WTC11 (cell line): ENCODE measurements around the gene VAMP1. TPM values are rescaled to one million over a fixed set of nuclear protein-coding genes. Genes with fewer than 3 reads are reported as not detected.

Experiments
- ATAC-seq: fragments of 200-7000 bp; cut with Tn5 transposase; 2 replicates; pipeline ENCODE4 v1.10.0; 2021; ENCODE audit warnings: mild to moderate bottlenecking, moderate library complexity
- CTCF ChIA-PET: fragments of 300-600 bp; sonication (Branson Sonifier 250); formaldehyde crosslinking; loops from one replicate; lab custom pipeline; 2021; ENCODE audit warnings: antibody characterized with exemption; lab: Charles Lee
- POLR2A ChIA-PET: fragments of 350-600 bp; sonication (Branson Sonifier 250); formaldehyde crosslinking; loops from one replicate; lab custom pipeline; 2021; ENCODE audit warnings: antibody characterized with exemption; lab: Charles Lee
- DNase-seq: peaks from one replicate; pipeline ENCODE4 v3.0.0; 2021; ENCODE audit warnings: low spot score
- H3K27ac Mint-ChIP-seq: 2 replicates; pipeline ENCODE4 v1.8.0; 2021; ENCODE audit warnings: mixed read lengths
- H3K27me3 Mint-ChIP-seq: 2 replicates; pipeline ENCODE4 v1.8.0; 2021; ENCODE audit warnings: low read depth, mild to moderate bottlenecking, moderate library complexity, mixed read lengths
- H3K36me3 Mint-ChIP-seq: 2 replicates; pipeline ENCODE4 v1.8.0; 2021; ENCODE audit warnings: mixed read lengths
- H3K4me1 Mint-ChIP-seq: 2 replicates; pipeline ENCODE4 v1.8.0; 2022; ENCODE audit warnings: mixed read lengths
- H3K4me3 Mint-ChIP-seq: 2 replicates; pipeline ENCODE4 v1.8.0; 2021; ENCODE audit warnings: mild to moderate bottlenecking, moderate library complexity, mixed read lengths
- H3K9me3 Mint-ChIP-seq: 2 replicates; pipeline ENCODE4 v1.8.0; 2021; ENCODE audit warnings: mixed read lengths
- CREM ChIP-seq: sonication (generic); formaldehyde crosslinking; IDR thresholded peaks from 2 replicates; pipeline ENCODE4 v1.8.1; 2022; ENCODE audit warnings: mild to moderate bottlenecking, missing genetic modification reagents, moderate library complexity
- SMAD3 ChIP-seq: sonication (generic); formaldehyde crosslinking; IDR thresholded peaks from 2 replicates; pipeline ENCODE4 v1.8.0; 2022; ENCODE audit warnings: missing genetic modification reagents, mild to moderate bottlenecking, borderline replicate concordance
- TEAD4 ChIP-seq: sonication (generic); formaldehyde crosslinking; IDR thresholded peaks from 2 replicates; pipeline ENCODE4 v1.8.0; 2022; ENCODE audit warnings: mild to moderate bottlenecking, missing genetic modification reagents
- ZNF263 ChIP-seq: sonication (generic); formaldehyde crosslinking; IDR thresholded peaks from 2 replicates; pipeline ENCODE4 v1.8.1; 2022; ENCODE audit warnings: low read depth, mild to moderate bottlenecking, moderate library complexity, missing genetic modification reagents
- ZNF671 ChIP-seq: fragments of 250-450 bp; sonication (Bioruptor Pico); IDR thresholded peaks from 2 replicates; pipeline ENCODE4 v1.8.0; 2021; ENCODE audit warnings: mild to moderate bottlenecking
- total RNA-seq: library from RNA; stranded (reverse); gene quantifications from 3 replicates; pipeline ENCODE4 v1.2.3, GENCODE V29; 2021
- TF ChIP-seq, protein P1 (sequence below): sonication (generic); formaldehyde crosslinking; IDR thresholded peaks from 2 replicates; pipeline ENCODE4 v1.8.0; 2023; ENCODE audit warnings: missing genetic modification reagents, mild to moderate bottlenecking, borderline replicate concordance
- TF ChIP-seq, protein P2 (sequence below): sonication (generic); formaldehyde crosslinking; IDR thresholded peaks from 2 replicates; pipeline ENCODE4 v1.8.0; 2022; ENCODE audit warnings: mild to moderate bottlenecking, missing genetic modification reagents
- TF ChIP-seq, protein P3 (sequence below): fragments of 250-450 bp; sonication (Bioruptor Pico); IDR thresholded peaks from 2 replicates; pipeline ENCODE4 v1.8.0; 2021; ENCODE audit warnings: mild to moderate bottlenecking
- TF ChIP-seq, protein P4 (sequence below): sonication (generic); formaldehyde crosslinking; IDR thresholded peaks from 2 replicates; pipeline ENCODE4 v1.8.0; 2022; ENCODE audit warnings: mild to moderate bottlenecking, missing genetic modification reagents
- TF ChIP-seq, protein P5 (sequence below): sonication (generic); formaldehyde crosslinking; conservative IDR thresholded peaks from 2 replicates; pipeline ENCODE4 v1.8.1; 2022; ENCODE audit warnings: mild to moderate bottlenecking, missing genetic modification reagents
- TF ChIP-seq, protein P6 (sequence below): sonication (generic); formaldehyde crosslinking; IDR thresholded peaks from 2 replicates; pipeline ENCODE4 v1.8.0; 2022; ENCODE audit warnings: mild to moderate bottlenecking, missing genetic modification reagents
- TF ChIP-seq, protein P7 (sequence below): sonication (generic); formaldehyde crosslinking; IDR thresholded peaks from 2 replicates; pipeline ENCODE4 v1.8.0; 2023; ENCODE audit warnings: mild to moderate bottlenecking, missing genetic modification reagents
- TF ChIP-seq, protein P8 (sequence below): sonication (generic); formaldehyde crosslinking; IDR thresholded peaks from 2 replicates; pipeline ENCODE4 v1.8.0; 2022; ENCODE audit warnings: missing genetic modification reagents
- TF ChIP-seq, protein P9 (sequence below): sonication (generic); formaldehyde crosslinking; IDR thresholded peaks from 2 replicates; pipeline ENCODE4 v1.8.1; 2023; ENCODE audit warnings: mild to moderate bottlenecking, missing genetic modification reagents, moderate library complexity
- TF ChIP-seq, protein P10 (sequence below): sonication (generic); formaldehyde crosslinking; IDR thresholded peaks from 2 replicates; pipeline ENCODE4 v1.8.1; 2023; ENCODE audit warnings: mild to moderate bottlenecking, missing genetic modification reagents
- TF ChIP-seq, protein P11 (sequence below): fragments of 250-450 bp; sonication (Bioruptor Pico); IDR thresholded peaks from 2 replicates; pipeline ENCODE4 v1.9.0; 2021; ENCODE audit warnings: mild to moderate bottlenecking

The VAMP1 gene
- total RNA-seq, 1 experiment from 2014 or later, result 14.3 TPM

DNA sequence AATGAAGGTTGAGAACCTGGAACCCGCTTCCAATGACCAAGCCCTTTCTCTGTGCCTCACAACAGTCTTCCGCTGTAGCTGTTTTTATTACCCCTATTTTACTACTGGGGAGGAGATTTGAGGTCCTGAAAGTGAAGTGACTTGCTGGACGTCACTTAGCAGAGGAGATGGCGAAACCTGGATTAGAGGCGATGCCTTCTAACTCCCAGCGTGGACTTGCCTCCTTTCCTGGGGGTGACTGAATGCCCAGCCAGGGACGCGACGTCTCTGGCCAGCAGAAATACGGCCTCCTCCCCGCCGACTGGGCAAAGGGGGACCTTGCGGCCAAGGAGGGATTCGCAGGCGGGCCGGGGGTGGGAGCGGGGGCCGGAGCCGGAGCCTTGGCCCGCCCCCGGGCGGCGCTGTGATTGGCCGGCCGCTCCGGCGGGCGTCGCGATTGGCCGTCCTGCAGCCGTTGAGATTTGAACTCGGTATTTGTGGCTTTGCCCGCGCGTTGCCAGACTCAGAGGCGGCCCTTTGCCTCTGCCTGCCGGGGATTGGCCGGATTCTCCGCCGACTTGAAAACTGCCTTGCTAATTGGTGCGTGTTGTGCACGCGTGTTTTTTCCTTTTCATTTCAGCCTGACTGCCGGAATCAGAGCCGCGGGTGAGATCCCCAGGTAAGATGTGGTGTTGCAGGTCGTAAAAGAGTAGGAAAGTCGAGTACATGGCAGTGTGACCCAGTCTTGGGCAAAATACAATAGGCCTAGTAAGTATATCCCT is 23.2 kb upstream of the VAMP1 start, which contains the start of gene NCAPD2:
Gene NCAPD2 (plus strand): TSS at position 606 of the 761 bp plus-strand sequence. CDS start 997 bp downstream, outside the sequence.
- peak; percentile 93 for DNase-seq
- H3K27ac Mint-ChIP-seq, result peak within 1 kb of the TSS; percentile 97
- ChIA-PET POLR2A (interaction anchor here (0.6 to 1.4 kb wide), 12 partner anchors 8 to 273 kb away, joined by 3 to 17 read pairs (median 3); partner anchors contain the start of genes GAPDH, TAPBPL, VAMP1 and ZNF384), CTCF (interaction anchor here (0.7 to 1.3 kb wide), 10 partner anchors 19 to 379 kb away, joined by 3 to 8 read pairs (median 6); partner anchors contain the start of gene VAMP1)
- H3K4me3 Mint-ChIP-seq, result peak within 1 kb of the TSS; percentile 93
- H3K27me3 Mint-ChIP-seq, result no peaks in the 10 kb centered on the region
- peak; percentile 91 for ATAC-seq
- peaks cover 25% of the 10 kb centered on the region for H3K4me1 Mint-ChIP-seq
- no peaks in the 10 kb centered on the region for H3K9me3 Mint-ChIP-seq
- H3K36me3 Mint-ChIP-seq, result peaks cover 45% of the 10 kb centered on the region
- TF ChIP-seq TEAD4 (no peak; the same call in 1 of the 2 replicates), SMAD3 (CRISPR knock-in tag) (no peak), CREM (CRISPR knock-in tag) (no peak), ZNF671 (no peak), ZNF263 (CRISPR knock-in tag) (no peak)
- TF ChIP-seq, protein P1, sequence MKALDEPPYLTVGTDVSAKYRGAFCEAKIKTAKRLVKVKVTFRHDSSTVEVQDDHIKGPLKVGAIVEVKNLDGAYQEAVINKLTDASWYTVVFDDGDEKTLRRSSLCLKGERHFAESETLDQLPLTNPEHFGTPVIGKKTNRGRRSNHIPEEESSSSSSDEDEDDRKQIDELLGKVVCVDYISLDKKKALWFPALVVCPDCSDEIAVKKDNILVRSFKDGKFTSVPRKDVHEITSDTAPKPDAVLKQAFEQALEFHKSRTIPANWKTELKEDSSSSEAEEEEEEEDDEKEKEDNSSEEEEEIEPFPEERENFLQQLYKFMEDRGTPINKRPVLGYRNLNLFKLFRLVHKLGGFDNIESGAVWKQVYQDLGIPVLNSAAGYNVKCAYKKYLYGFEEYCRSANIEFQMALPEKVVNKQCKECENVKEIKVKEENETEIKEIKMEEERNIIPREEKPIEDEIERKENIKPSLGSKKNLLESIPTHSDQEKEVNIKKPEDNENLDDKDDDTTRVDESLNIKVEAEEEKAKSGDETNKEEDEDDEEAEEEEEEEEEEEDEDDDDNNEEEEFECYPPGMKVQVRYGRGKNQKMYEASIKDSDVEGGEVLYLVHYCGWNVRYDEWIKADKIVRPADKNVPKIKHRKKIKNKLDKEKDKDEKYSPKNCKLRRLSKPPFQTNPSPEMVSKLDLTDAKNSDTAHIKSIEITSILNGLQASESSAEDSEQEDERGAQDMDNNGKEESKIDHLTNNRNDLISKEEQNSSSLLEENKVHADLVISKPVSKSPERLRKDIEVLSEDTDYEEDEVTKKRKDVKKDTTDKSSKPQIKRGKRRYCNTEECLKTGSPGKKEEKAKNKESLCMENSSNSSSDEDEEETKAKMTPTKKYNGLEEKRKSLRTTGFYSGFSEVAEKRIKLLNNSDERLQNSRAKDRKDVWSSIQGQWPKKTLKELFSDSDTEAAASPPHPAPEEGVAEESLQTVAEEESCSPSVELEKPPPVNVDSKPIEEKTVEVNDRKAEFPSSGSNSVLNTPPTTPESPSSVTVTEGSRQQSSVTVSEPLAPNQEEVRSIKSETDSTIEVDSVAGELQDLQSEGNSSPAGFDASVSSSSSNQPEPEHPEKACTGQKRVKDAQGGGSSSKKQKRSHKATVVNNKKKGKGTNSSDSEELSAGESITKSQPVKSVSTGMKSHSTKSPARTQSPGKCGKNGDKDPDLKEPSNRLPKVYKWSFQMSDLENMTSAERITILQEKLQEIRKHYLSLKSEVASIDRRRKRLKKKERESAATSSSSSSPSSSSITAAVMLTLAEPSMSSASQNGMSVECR (CRISPR knock-in tag), result peak; percentile 23; the same call in 1 of the 2 replicates
- TF ChIP-seq, protein P2, sequence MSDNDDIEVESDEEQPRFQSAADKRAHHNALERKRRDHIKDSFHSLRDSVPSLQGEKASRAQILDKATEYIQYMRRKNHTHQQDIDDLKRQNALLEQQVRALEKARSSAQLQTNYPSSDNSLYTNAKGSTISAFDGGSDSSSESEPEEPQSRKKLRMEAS (CRISPR knock-in tag), result peak; percentile 78; the same call in 1 of the 2 replicates
- TF ChIP-seq, protein P3, sequence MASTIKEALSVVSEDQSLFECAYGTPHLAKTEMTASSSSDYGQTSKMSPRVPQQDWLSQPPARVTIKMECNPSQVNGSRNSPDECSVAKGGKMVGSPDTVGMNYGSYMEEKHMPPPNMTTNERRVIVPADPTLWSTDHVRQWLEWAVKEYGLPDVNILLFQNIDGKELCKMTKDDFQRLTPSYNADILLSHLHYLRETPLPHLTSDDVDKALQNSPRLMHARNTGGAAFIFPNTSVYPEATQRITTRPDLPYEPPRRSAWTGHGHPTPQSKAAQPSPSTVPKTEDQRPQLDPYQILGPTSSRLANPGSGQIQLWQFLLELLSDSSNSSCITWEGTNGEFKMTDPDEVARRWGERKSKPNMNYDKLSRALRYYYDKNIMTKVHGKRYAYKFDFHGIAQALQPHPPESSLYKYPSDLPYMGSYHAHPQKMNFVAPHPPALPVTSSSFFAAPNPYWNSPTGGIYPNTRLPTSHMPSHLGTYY (CRISPR knock-in tag), result no peak
- TF ChIP-seq, protein P4, sequence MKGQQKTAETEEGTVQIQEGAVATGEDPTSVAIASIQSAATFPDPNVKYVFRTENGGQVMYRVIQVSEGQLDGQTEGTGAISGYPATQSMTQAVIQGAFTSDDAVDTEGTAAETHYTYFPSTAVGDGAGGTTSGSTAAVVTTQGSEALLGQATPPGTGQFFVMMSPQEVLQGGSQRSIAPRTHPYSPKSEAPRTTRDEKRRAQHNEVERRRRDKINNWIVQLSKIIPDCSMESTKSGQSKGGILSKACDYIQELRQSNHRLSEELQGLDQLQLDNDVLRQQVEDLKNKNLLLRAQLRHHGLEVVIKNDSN (CRISPR knock-in tag), result no peak
- TF ChIP-seq, protein P5, sequence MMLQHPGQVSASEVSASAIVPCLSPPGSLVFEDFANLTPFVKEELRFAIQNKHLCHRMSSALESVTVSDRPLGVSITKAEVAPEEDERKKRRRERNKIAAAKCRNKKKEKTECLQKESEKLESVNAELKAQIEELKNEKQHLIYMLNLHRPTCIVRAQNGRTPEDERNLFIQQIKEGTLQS (CRISPR knock-in tag), result no peak
- TF ChIP-seq, protein P6, sequence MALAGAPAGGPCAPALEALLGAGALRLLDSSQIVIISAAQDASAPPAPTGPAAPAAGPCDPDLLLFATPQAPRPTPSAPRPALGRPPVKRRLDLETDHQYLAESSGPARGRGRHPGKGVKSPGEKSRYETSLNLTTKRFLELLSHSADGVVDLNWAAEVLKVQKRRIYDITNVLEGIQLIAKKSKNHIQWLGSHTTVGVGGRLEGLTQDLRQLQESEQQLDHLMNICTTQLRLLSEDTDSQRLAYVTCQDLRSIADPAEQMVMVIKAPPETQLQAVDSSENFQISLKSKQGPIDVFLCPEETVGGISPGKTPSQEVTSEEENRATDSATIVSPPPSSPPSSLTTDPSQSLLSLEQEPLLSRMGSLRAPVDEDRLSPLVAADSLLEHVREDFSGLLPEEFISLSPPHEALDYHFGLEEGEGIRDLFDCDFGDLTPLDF (CRISPR knock-in tag), result peak; percentile 85; the same call in 1 of the 2 replicates
- TF ChIP-seq, protein P7, sequence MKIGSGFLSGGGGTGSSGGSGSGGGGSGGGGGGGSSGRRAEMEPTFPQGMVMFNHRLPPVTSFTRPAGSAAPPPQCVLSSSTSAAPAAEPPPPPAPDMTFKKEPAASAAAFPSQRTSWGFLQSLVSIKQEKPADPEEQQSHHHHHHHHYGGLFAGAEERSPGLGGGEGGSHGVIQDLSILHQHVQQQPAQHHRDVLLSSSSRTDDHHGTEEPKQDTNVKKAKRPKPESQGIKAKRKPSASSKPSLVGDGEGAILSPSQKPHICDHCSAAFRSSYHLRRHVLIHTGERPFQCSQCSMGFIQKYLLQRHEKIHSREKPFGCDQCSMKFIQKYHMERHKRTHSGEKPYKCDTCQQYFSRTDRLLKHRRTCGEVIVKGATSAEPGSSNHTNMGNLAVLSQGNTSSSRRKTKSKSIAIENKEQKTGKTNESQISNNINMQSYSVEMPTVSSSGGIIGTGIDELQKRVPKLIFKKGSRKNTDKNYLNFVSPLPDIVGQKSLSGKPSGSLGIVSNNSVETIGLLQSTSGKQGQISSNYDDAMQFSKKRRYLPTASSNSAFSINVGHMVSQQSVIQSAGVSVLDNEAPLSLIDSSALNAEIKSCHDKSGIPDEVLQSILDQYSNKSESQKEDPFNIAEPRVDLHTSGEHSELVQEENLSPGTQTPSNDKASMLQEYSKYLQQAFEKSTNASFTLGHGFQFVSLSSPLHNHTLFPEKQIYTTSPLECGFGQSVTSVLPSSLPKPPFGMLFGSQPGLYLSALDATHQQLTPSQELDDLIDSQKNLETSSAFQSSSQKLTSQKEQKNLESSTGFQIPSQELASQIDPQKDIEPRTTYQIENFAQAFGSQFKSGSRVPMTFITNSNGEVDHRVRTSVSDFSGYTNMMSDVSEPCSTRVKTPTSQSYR (CRISPR knock-in tag), result no peak
- TF ChIP-seq, protein P8, sequence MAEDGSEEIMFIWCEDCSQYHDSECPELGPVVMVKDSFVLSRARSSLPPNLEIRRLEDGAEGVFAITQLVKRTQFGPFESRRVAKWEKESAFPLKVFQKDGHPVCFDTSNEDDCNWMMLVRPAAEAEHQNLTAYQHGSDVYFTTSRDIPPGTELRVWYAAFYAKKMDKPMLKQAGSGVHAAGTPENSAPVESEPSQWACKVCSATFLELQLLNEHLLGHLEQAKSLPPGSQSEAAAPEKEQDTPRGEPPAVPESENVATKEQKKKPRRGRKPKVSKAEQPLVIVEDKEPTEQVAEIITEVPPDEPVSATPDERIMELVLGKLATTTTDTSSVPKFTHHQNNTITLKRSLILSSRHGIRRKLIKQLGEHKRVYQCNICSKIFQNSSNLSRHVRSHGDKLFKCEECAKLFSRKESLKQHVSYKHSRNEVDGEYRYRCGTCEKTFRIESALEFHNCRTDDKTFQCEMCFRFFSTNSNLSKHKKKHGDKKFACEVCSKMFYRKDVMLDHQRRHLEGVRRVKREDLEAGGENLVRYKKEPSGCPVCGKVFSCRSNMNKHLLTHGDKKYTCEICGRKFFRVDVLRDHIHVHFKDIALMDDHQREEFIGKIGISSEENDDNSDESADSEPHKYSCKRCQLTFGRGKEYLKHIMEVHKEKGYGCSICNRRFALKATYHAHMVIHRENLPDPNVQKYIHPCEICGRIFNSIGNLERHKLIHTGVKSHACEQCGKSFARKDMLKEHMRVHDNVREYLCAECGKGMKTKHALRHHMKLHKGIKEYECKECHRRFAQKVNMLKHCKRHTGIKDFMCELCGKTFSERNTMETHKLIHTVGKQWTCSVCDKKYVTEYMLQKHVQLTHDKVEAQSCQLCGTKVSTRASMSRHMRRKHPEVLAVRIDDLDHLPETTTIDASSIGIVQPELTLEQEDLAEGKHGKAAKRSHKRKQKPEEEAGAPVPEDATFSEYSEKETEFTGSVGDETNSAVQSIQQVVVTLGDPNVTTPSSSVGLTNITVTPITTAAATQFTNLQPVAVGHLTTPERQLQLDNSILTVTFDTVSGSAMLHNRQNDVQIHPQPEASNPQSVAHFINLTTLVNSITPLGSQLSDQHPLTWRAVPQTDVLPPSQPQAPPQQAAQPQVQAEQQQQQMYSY (CRISPR knock-in tag), result no peak
- TF ChIP-seq, protein P9, sequence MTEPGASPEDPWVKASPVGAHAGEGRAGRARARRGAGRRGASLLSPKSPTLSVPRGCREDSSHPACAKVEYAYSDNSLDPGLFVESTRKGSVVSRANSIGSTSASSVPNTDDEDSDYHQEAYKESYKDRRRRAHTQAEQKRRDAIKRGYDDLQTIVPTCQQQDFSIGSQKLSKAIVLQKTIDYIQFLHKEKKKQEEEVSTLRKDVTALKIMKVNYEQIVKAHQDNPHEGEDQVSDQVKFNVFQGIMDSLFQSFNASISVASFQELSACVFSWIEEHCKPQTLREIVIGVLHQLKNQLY (CRISPR knock-in tag), result no peak
- TF ChIP-seq, protein P10, sequence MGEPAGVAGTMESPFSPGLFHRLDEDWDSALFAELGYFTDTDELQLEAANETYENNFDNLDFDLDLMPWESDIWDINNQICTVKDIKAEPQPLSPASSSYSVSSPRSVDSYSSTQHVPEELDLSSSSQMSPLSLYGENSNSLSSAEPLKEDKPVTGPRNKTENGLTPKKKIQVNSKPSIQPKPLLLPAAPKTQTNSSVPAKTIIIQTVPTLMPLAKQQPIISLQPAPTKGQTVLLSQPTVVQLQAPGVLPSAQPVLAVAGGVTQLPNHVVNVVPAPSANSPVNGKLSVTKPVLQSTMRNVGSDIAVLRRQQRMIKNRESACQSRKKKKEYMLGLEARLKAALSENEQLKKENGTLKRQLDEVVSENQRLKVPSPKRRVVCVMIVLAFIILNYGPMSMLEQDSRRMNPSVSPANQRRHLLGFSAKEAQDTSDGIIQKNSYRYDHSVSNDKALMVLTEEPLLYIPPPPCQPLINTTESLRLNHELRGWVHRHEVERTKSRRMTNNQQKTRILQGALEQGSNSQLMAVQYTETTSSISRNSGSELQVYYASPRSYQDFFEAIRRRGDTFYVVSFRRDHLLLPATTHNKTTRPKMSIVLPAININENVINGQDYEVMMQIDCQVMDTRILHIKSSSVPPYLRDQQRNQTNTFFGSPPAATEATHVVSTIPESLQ (CRISPR knock-in tag), result no peak
- TF ChIP-seq, protein P11, sequence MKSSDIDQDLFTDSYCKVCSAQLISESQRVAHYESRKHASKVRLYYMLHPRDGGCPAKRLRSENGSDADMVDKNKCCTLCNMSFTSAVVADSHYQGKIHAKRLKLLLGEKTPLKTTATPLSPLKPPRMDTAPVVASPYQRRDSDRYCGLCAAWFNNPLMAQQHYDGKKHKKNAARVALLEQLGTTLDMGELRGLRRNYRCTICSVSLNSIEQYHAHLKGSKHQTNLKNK, result no peak
